HCT116 (cell line): ENCODE data around the gene ATM. TPM values are rescaled to one million over a fixed set of nuclear protein-coding genes. Genes with fewer than 3 reads are reported as not detected.

Experiments used
- ATAC-seq: fragments of 200-7000 bp; cut with Tn5 transposase; 2 replicates; pipeline ENCODE4 v1.9.1; 2020; ENCODE audit warnings: mild to moderate bottlenecking, moderate library complexity
- BruUV-seq: library from RNA; stranded (reverse); fragments of 400-500 nt; replicated peaks from 2 replicates; lab custom pipeline; 2021; lab: Mats Ljungman, UMichigan
- CTCF ChIA-PET: fragments of 300-600 bp; sonication (Branson Sonifier 250); formaldehyde crosslinking; loops from one replicate; lab custom pipeline; 2021; ENCODE audit warnings: antibody characterized with exemption; lab: Charles Lee
- POLR2A ChIA-PET: fragments of 300-600, 350-600 bp; sonication (Branson Sonifier 250); formaldehyde crosslinking; loops from one replicate; lab custom pipeline; 2021; ENCODE audit warnings: antibody characterized with exemption; lab: Charles Lee
- RAD21 ChIA-PET, 2 experiments: fragments of 300-600 bp; sonication (Branson Sonifier 250); formaldehyde crosslinking; loops; one replicate each; lab custom pipeline; 2023; ENCODE audit warnings: low total read pairs in 2 of 2; ENCODE audit not compliant: uncharacterized antibody in 2 of 2, unreplicated experiment in 2 of 2, low non-redundant PET in 1 of 2; lab: Charles Lee
- DNase-seq: peaks from one replicate; pipeline ENCODE4 v3.0.0-alpha.2; 2010; ENCODE audit warnings: low read depth, low spot score
- H2AFZ ChIP-seq: fragments of 200-600 bp; shearing (Covaris generic), sonication (generic); 2 replicates; pipeline ENCODE4 v1.6.1; 2017; ENCODE audit warnings: low read depth, mixed run types, mixed read lengths, antibody characterized with exemption, low read length; ENCODE audit not compliant: poor library complexity, severe bottlenecking
- H3K27ac ChIP-seq: 2 replicates; pipeline ENCODE4 v1.5.1; 2012; ENCODE audit warnings: low read depth, low read length
- H3K27me3 ChIP-seq: fragments of 200-600 bp; sonication (generic); 2 replicates; pipeline ENCODE4 v1.6.1; 2016; ENCODE audit warnings: mixed run types, low read length, mixed read lengths; ENCODE audit not compliant: insufficient read depth
- H3K36me3 ChIP-seq, 2 experiments: fragments of 200-500 bp in 1 of 2; fragments of 200-600 bp in 1 of 2; sonication (Bioruptor generic) in 1 of 2; sonication (generic) in 1 of 2; 2 replicates each; pipeline versions ENCODE4 v1.5.1 to v1.6.1; 2014 to 2016; ENCODE audit warnings: low read length in 2 of 2, inconsistent platforms in 1 of 2, mixed read lengths in 1 of 2, mixed run types in 1 of 2; ENCODE audit not compliant: insufficient read depth in 2 of 2, control insufficient read depth in 1 of 2
- H3K4me1 ChIP-seq, 2 experiments: fragments of 200-600 bp in 1 of 2; sonication (generic) in 1 of 2; 2 replicates each; pipeline versions ENCODE4 v1.5.1 to v1.6.1; 2012 to 2017; ENCODE audit warnings: low read length in 2 of 2, inconsistent platforms in 1 of 2, mild to moderate bottlenecking in 1 of 2, mixed read lengths in 1 of 2, mixed run types in 1 of 2, moderate library complexity in 1 of 2; ENCODE audit not compliant: insufficient read depth in 2 of 2, control insufficient read depth in 1 of 2
- H3K4me2 ChIP-seq: fragments of 200-600 bp; sonication (generic); 2 replicates; pipeline ENCODE4 v1.6.1; 2017; ENCODE audit warnings: mixed run types, low read length, mixed read lengths
- H3K4me3 ChIP-seq, 2 experiments: fragments of 200-600 bp in 1 of 2; sonication (generic) in 1 of 2; replicated peaks in 1 of 2; 2 replicates each; pipeline ENCODE4 v1.5.1; 2011 to 2016; ENCODE audit warnings: low read length in 2 of 2, control low read depth in 1 of 2, low read depth in 1 of 2, mild to moderate bottlenecking in 1 of 2, mixed read lengths in 1 of 2, mixed run types in 1 of 2
- H3K79me2 ChIP-seq: fragments of 200-600 bp; sonication (generic); 2 replicates; pipeline ENCODE4 v1.6.1; 2017; ENCODE audit warnings: mild to moderate bottlenecking, mixed run types, low read length, moderate library complexity, mixed read lengths; ENCODE audit not compliant: insufficient read depth
- H3K9ac ChIP-seq: fragments of 200-600 bp; sonication (generic); 2 replicates; pipeline ENCODE4 v1.6.1; 2016; ENCODE audit warnings: low read length, mixed read lengths
- H3K9me2 ChIP-seq: fragments of 200-600 bp; sonication (generic), shearing (Covaris generic); 2 replicates; pipeline ENCODE4 v1.6.1; 2017; ENCODE audit warnings: mixed run types, mild to moderate bottlenecking, moderate library complexity; ENCODE audit not compliant: insufficient read depth
- H3K9me3 ChIP-seq, 2 experiments: fragments of 200-500 bp in 1 of 2; fragments of 200-600 bp in 1 of 2; sonication (Bioruptor generic) in 1 of 2; sonication (generic) in 1 of 2; 2 replicates each; pipeline ENCODE4 v1.6.1; 2014 to 2017; ENCODE audit warnings: low read length in 2 of 2, mixed read lengths in 2 of 2, inconsistent platforms in 1 of 2, low read depth in 1 of 2, mild to moderate bottlenecking in 1 of 2, mixed run types in 1 of 2, moderate library complexity in 1 of 2; ENCODE audit not compliant: control insufficient read depth in 1 of 2, insufficient read depth in 1 of 2
- H4K20me1 ChIP-seq: fragments of 200-600 bp; sonication (generic), shearing (Covaris generic); 2 replicates; pipeline ENCODE4 v1.6.1; 2017; ENCODE audit warnings: mixed run types, mild to moderate bottlenecking, moderate library complexity; ENCODE audit not compliant: insufficient read depth
- EGR1 ChIP-seq: IDR thresholded peaks from 2 replicates; pipeline ENCODE4 v1.6.1; 2012; ENCODE audit warnings: low read depth
- EZH2 ChIP-seq: fragments of 200-600 bp; sonication (generic); IDR thresholded peaks from 2 replicates; pipeline ENCODE4 v1.6.1; 2017; ENCODE audit warnings: antibody characterized with exemption, mixed run types
- EZH2phosphoT487 ChIP-seq: fragments of 200-600 bp; IDR thresholded peaks from 2 replicates; pipeline ENCODE4 v1.6.1; 2018; ENCODE audit warnings: antibody characterized with exemption, borderline replicate concordance
- FOSL1 ChIP-seq: IDR thresholded peaks from 2 replicates; pipeline ENCODE4 v1.6.1; 2012; ENCODE audit warnings: low read depth
- JUND ChIP-seq: IDR thresholded peaks from 2 replicates; pipeline ENCODE4 v1.6.1; 2012
- MAX ChIP-seq: IDR thresholded peaks from 2 replicates; pipeline ENCODE4 v1.6.1; 2012
- POLR2A ChIP-seq: IDR thresholded peaks from 2 replicates; pipeline ENCODE4 v1.7.0; 2011; ENCODE audit warnings: borderline replicate concordance; ENCODE audit not compliant: insufficient read depth, insufficient read length; ENCODE audit errors: extremely low read depth
- SP1 ChIP-seq: IDR thresholded peaks from 2 replicates; pipeline ENCODE4 v1.6.1; 2012; ENCODE audit warnings: low read depth
- SRF ChIP-seq: IDR thresholded peaks from 2 replicates; pipeline ENCODE4 v1.6.1; 2012; ENCODE audit warnings: low read depth
- TCF7L2 ChIP-seq: IDR thresholded peaks from 2 replicates; pipeline ENCODE4 v1.7.0; 2011; ENCODE audit warnings: borderline replicate concordance, inconsistent platforms; ENCODE audit not compliant: insufficient read depth, insufficient read length; ENCODE audit errors: extremely low read depth
- intact Hi-C: fragments of 100-400 bp; cut with micrococcal nuclease; formaldehyde crosslinking; loops from 2 replicates; pipeline ENCODE4 v1.10.0; 2022
- total RNA-seq: library from RNA; stranded (reverse); gene quantifications from one replicate; pipeline ENCODE4 v1.2.1, GENCODE V29; 2021; ENCODE audit not compliant: unreplicated experiment
- TF ChIP-seq, protein P1 (sequence below): IDR thresholded peaks from 2 replicates; pipeline ENCODE4 v1.6.1; 2011; ENCODE audit warnings: mild to moderate bottlenecking, low read length, moderate library complexity; ENCODE audit not compliant: insufficient replicate concordance; ENCODE audit errors: extremely low read depth

The ATM gene
- total RNA-seq, 1 experiment from 2014 or later, result 32.2 TPM

DNA sequence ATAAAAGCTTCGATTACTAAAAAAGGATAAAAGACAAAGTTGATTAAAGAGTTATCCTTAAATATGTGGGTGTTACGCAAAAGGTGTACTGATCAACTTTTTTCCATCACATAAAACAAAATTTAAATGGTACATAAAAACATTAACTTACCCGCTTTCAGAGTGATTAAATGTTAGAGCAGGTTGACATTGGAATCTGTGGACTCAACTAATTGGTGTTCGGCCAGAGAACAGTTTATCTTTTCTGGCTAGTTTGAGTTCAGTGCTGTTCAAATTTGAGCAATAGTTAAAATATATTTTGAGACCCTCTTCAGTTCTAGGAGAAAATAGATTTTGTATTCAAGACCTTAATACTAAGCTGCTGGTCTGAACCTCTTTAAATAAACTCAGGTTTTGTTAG, 56.1 kb downstream of the ATM start:
- H3K9me2 ChIP-seq, result no peaks in the 10 kb centered on the region
- ATAC-seq (no peak), DNase-seq (no peak)
- intact Hi-C loops, result no loop called here
- no peak for TF ChIP-seq SRF
- no peak for TF ChIP-seq JUND
- no peak for TF ChIP-seq EZH2
- no peak for TF ChIP-seq EZH2phosphoT487
- TF ChIP-seq SP1, result no peak
- no peak for TF ChIP-seq TCF7L2
- TF ChIP-seq, protein P1, sequence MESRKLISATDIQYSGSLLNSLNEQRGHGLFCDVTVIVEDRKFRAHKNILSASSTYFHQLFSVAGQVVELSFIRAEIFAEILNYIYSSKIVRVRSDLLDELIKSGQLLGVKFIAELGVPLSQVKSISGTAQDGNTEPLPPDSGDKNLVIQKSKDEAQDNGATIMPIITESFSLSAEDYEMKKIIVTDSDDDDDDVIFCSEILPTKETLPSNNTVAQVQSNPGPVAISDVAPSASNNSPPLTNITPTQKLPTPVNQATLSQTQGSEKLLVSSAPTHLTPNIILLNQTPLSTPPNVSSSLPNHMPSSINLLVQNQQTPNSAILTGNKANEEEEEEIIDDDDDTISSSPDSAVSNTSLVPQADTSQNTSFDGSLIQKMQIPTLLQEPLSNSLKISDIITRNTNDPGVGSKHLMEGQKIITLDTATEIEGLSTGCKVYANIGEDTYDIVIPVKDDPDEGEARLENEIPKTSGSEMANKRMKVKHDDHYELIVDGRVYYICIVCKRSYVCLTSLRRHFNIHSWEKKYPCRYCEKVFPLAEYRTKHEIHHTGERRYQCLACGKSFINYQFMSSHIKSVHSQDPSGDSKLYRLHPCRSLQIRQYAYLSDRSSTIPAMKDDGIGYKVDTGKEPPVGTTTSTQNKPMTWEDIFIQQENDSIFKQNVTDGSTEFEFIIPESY, result no peak
- TF ChIP-seq FOSL1, result no peak
- TF ChIP-seq EGR1, result no peak
- no peak for TF ChIP-seq POLR2A
- no peak for TF ChIP-seq MAX
- H2AFZ ChIP-seq, result no peak overlapping the region
- no peak overlapping the region for H3K4me2 ChIP-seq
- no peaks in the 10 kb centered on the region for H3K9me3 ChIP-seq
- no peaks in the 10 kb centered on the region for H3K4me1 ChIP-seq
- H4K20me1 ChIP-seq, result no peaks in the 10 kb centered on the region
- H3K9ac ChIP-seq, result no peak overlapping the region
- no peak overlapping the region for H3K27ac ChIP-seq
- ChIA-PET POLR2A (no interaction called here), CTCF (no interaction called here), RAD21 (no interaction called here)
- H3K79me2 ChIP-seq, result no peaks in the 10 kb centered on the region
- H3K36me3 ChIP-seq, result peaks cover 0 to 15% of the 10 kb centered on the region in 2 experiments; a peak in 2 of 4 replicates
- H3K27me3 ChIP-seq, result no peaks in the 10 kb centered on the region
- H3K4me3 ChIP-seq, result no peak overlapping the region
- no TSS peak for BruUV-seq
